ENCODE measurements around the gene ASB18.
"Not testable (repeated sequence)": the region's sequence is repeated elsewhere in the genome, so short reads cannot be mapped to it uniquely, and the experiment has no call there.

ASB18 gene

GRCh38 chr2:236294647-236295046, 30.4 kb upstream of the ASB18 start:
- CTCF ChIA-PET = no interaction called here
- no peak for TF ChIP-seq CTCF (conservative IDR thresholded peaks at IDR 0.05; ENCODE audit: low read depth)
- POLR2A ChIA-PET (ENCODE audit: low non-redundant PET) = no interaction called here
- H3K27ac ChIP-seq = no peak overlapping the region
- DNase-seq (ENCODE audit: low spot score) = no peak

GRCh38 chr2:236293241-236293810, 29.1 kb upstream of the ASB18 start:
- no peak overlapping the region for H3K27ac ChIP-seq
- TF ChIP-seq CTCF (conservative IDR thresholded peaks at IDR 0.05; ENCODE audit: low read depth) = no peak
- POLR2A ChIA-PET (ENCODE audit: low non-redundant PET) = no interaction called here
- CTCF ChIA-PET = no interaction called here
- no peak for DNase-seq (ENCODE audit: low spot score)

- CTCF ChIA-PET = no interaction called here
- no peak overlapping the region for H3K27ac ChIP-seq
- DNase-seq (ENCODE audit: low spot score) = no peak
- TF ChIP-seq CTCF (conservative IDR thresholded peaks at IDR 0.05; ENCODE audit: low read depth) = no peak
- POLR2A ChIA-PET (ENCODE audit: low non-redundant PET) = no interaction called here
These were observed 27.7 kb upstream of the ASB18 start for GRCh38 chr2:236291911-236292310.

GRCh38 chr2:236291476-236291875, 27.3 kb upstream of the ASB18 start:
- no peak for DNase-seq (ENCODE audit: low spot score)
- ChIA-PET CTCF (no interaction called here), POLR2A (ENCODE audit: low non-redundant PET) (no interaction called here)
- H3K27ac ChIP-seq = no peak overlapping the region
- TF ChIP-seq CTCF (conservative IDR thresholded peaks at IDR 0.05; ENCODE audit: low read depth) = no peak

- ChIA-PET CTCF (no interaction called here), POLR2A (ENCODE audit: low non-redundant PET) (no interaction called here)
- TF ChIP-seq CTCF (conservative IDR thresholded peaks at IDR 0.05; ENCODE audit: low read depth) = no peak
These were observed 26.7 kb upstream of the ASB18 start for GRCh38 chr2:236290742-236291425.

GRCh38 chr2:236289766-236290462, 25.7 kb upstream of the ASB18 start:
- no peak for TF ChIP-seq CTCF (conservative IDR thresholded peaks at IDR 0.05; ENCODE audit: low read depth)
- H3K27ac ChIP-seq = no peak overlapping the region

More at GRCh38 chr2:236290742-236291425, 26.7 kb upstream of the ASB18 start:
- H3K27ac ChIP-seq = no peak overlapping the region
- DNase-seq (ENCODE audit: low spot score) = no peak

GRCh38 chr2:236288373-236288772, 24.2 kb upstream of the ASB18 start:
- CTCF ChIA-PET; H3K27ac ChIP-seq; POLR2A ChIA-PET (ENCODE audit: low non-redundant PET): not testable (repeated sequence)

More at GRCh38 chr2:236289766-236290462, 25.7 kb upstream of the ASB18 start:
- ChIA-PET POLR2A (ENCODE audit: low non-redundant PET) (no interaction called here), CTCF (interaction anchor here (0.5 kb wide), 1 partner anchor 528 kb away, joined by 3 read pairs; no protein-coding TSS in a partner anchor)
- no peak for DNase-seq (ENCODE audit: low spot score)

More at GRCh38 chr2:236288373-236288772, 24.2 kb upstream of the ASB18 start:
- DNase-seq (ENCODE audit: low spot score) = not testable (repeated sequence)

Data from RWPE1 (cell line).